Endothelial cell (in vitro differentiated cells): Measurements from ENCODE around the gene GSDME. TPM values are rescaled to one million over a fixed set of nuclear protein-coding genes. Genes with fewer than 3 reads are reported as not detected.

Source experiments
- DNase-seq: peaks from one replicate; pipeline ENCODE4 v3.0.0; 2021; ENCODE audit warnings: low spot score
- H3K27ac Mint-ChIP-seq: one replicate; pipeline ENCODE4 v1.8.0; 2021; ENCODE audit warnings: mixed read lengths, inconsistent platforms; ENCODE audit not compliant: unreplicated experiment
- H3K27me3 Mint-ChIP-seq: one replicate; pipeline ENCODE4 v1.8.0; 2021; ENCODE audit warnings: mild to moderate bottlenecking, moderate library complexity, mixed read lengths, inconsistent platforms; ENCODE audit not compliant: unreplicated experiment
- H3K36me3 Mint-ChIP-seq: one replicate; pipeline ENCODE4 v1.8.0; 2021; ENCODE audit warnings: mild to moderate bottlenecking, low read depth, mixed read lengths, inconsistent platforms; ENCODE audit not compliant: unreplicated experiment
- H3K4me1 Mint-ChIP-seq: one replicate; pipeline ENCODE4 v1.8.0; 2021; ENCODE audit warnings: mild to moderate bottlenecking, mixed read lengths, inconsistent platforms; ENCODE audit not compliant: unreplicated experiment
- H3K4me3 Mint-ChIP-seq: one replicate; pipeline ENCODE4 v1.8.0; 2021; ENCODE audit warnings: mild to moderate bottlenecking, mixed read lengths, inconsistent platforms; ENCODE audit not compliant: unreplicated experiment
- H3K9me3 Mint-ChIP-seq: one replicate; pipeline ENCODE4 v1.8.0; 2021; ENCODE audit warnings: mixed read lengths, inconsistent platforms; ENCODE audit not compliant: unreplicated experiment
- CTCF ChIP-seq: fragments of 200-600 bp; sonication (generic); IDR thresholded peaks from one replicate; pipeline ENCODE4 v1.5.0; 2021; ENCODE audit warnings: antibody characterized with exemption; ENCODE audit not compliant: unreplicated experiment
- total RNA-seq: library from RNA; stranded (reverse); fragmentation: NEBNext Ultra II Directional; extraction: Animal tissue kit (Norgen Biotek cat#: 25700); gene quantifications from one replicate; pipeline ENCODE4 v1.2.1, GENCODE V29; 2021; ENCODE audit not compliant: unreplicated experiment

GSDME gene
- total RNA-seq, 1 donor from 2014 or later = 4.4 TPM

- no peak overlapping the region for H3K27ac Mint-ChIP-seq
- H3K4me1 Mint-ChIP-seq = no peaks in the 10 kb centered on the region
- H3K27me3 Mint-ChIP-seq = peaks cover 2% of the 10 kb centered on the region
- DNase-seq = no peak
- H3K36me3 Mint-ChIP-seq = no peaks in the 10 kb centered on the region
- no peak for TF ChIP-seq CTCF
- H3K9me3 Mint-ChIP-seq = no peaks in the 10 kb centered on the region
- H3K4me3 Mint-ChIP-seq = no peak overlapping the region
Observed at GRCh38 chr7:24697416-24697815, 59.8 kb downstream of the GSDME start.

- TF ChIP-seq CTCF = no peak
- Mint-ChIP-seq H3K9me3 (no peaks in the 10 kb centered on the region), H3K27ac (no peak overlapping the region), H3K27me3 (peaks cover 2% of the 10 kb centered on the region), H3K4me1 (no peaks in the 10 kb centered on the region), H3K4me3 (no peak overlapping the region), H3K36me3 (no peaks in the 10 kb centered on the region)
- no peak for DNase-seq
Observed at GRCh38 chr7:24692592-24692991, 64.7 kb downstream of the GSDME start.

- no peaks in the 10 kb centered on the region for H3K27me3 Mint-ChIP-seq
- no peaks in the 10 kb centered on the region for H3K36me3 Mint-ChIP-seq
- no peaks in the 10 kb centered on the region for H3K9me3 Mint-ChIP-seq
- no peak for DNase-seq
- no peak overlapping the region for H3K27ac Mint-ChIP-seq
- no peak for TF ChIP-seq CTCF
- no peak overlapping the region for H3K4me3 Mint-ChIP-seq
- H3K4me1 Mint-ChIP-seq = peaks cover 11% of the 10 kb centered on the region
Observed at GRCh38 chr7:24690251-24690650, 67.0 kb downstream of the GSDME start.

DNA sequence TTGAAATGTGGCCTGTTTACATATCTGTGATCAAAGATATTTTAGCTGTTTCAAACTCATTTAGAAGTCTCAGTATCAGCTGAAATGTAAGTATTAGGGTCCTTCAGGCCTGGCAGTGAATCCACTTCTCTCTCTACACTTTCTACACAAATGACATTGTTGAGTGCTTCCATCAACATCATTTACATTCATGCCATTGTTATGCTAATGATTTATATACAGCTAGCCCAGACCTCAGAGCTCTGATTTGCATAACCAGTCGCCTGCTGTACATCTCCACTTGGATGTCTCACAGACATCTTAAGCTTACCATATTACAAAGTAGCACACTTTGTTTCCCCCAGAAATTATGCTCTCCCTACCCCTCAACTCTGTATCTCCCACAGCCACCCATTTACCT is 71.6 kb downstream of the GSDME start:
- Mint-ChIP-seq H3K27ac (no peak overlapping the region), H3K4me1 (peaks cover 11% of the 10 kb centered on the region), H3K36me3 (no peaks in the 10 kb centered on the region), H3K27me3 (peaks cover 2% of the 10 kb centered on the region), H3K9me3 (no peaks in the 10 kb centered on the region), H3K4me3 (no peak overlapping the region)
- no peak for DNase-seq
- TF ChIP-seq CTCF = no peak

GRCh38 chr7:24670782-24671181 is 86.5 kb downstream of the GSDME start:
- Mint-ChIP-seq H3K4me3 (no peak overlapping the region), H3K9me3 (no peaks in the 10 kb centered on the region), H3K36me3 (no peaks in the 10 kb centered on the region), H3K4me1 (peaks cover 4% of the 10 kb centered on the region), H3K27me3 (no peaks in the 10 kb centered on the region), H3K27ac (no peak overlapping the region)
- TF ChIP-seq CTCF = no peak
- DNase-seq = no peak
